BJ (cell line): ENCODE results near the gene RAD51D. TPM values are rescaled to one million over a fixed set of nuclear protein-coding genes. Genes with fewer than 3 reads are reported as not detected.
A peak's percentile ranks its signal among the peaks of the same experiment; 100 is the strongest.

Experiments used
- CTCF ChIA-PET: fragments of 350-600 bp; formaldehyde crosslinking; extraction: SDS; loops from one replicate; lab custom pipeline; 2021; ENCODE audit warnings: antibody characterized with exemption, inconsistent platforms; lab: Yijun Ruan, JAX
- POLR2A ChIA-PET: fragments of 300-600 bp; sonication (Branson Sonifier 250); formaldehyde crosslinking; extraction: SDS; loops from one replicate; lab custom pipeline; 2021; ENCODE audit warnings: antibody characterized with exemption; lab: Charles Lee
- DNase-seq: peaks from one replicate; pipeline ENCODE4 v3.0.0-alpha.2; 2011; ENCODE audit warnings: low read depth
- H3K27me3 ChIP-seq: 2 replicates; pipeline ENCODE4 v1.6.0; 2011; ENCODE audit warnings: low read length; ENCODE audit not compliant: control insufficient read depth, insufficient read depth
- H3K36me3 ChIP-seq: 2 replicates; pipeline ENCODE4 v1.5.1; 2011; ENCODE audit warnings: low read length; ENCODE audit not compliant: control insufficient read depth, insufficient read depth
- H3K4me3 ChIP-seq: 2 replicates; pipeline ENCODE4 v1.5.1; 2011; ENCODE audit warnings: low read depth, mild to moderate bottlenecking, control low read depth, low read length
- CTCF ChIP-seq: IDR thresholded peaks from 2 replicates; pipeline ENCODE4 v1.5.1; 2011; ENCODE audit warnings: low read depth, mild to moderate bottlenecking, control low read depth, inconsistent platforms, low read length, moderate library complexity; ENCODE audit not compliant: insufficient read depth
- polyA plus RNA-seq: library from polyadenylated mRNA; depleted of rRNA; stranded (reverse); fragments of >200 nt; gene quantifications from 2 replicates; pipeline ENCODE4 v1.2.3, GENCODE V29; 2011

RAD51D gene
- polyA plus RNA-seq, 1 experiment = 16.1 TPM

GRCh38 chr17:35087731-35088355 lies 31.8 kb downstream of the RAD51D start:
- ChIA-PET POLR2A (no interaction called here), CTCF (interaction anchor here (0.6 kb wide), 1 partner anchor 18 kb away, joined by 3 read pairs; no protein-coding TSS in a partner anchor)
- Histone ChIP-seq H3K27me3 (no peaks in the 10 kb centered on the region), H3K4me3 (peak overlapping the region; percentile 85), H3K36me3 (no peaks in the 10 kb centered on the region)
- no peak for DNase-seq
- no peak for TF ChIP-seq CTCF

GRCh38 chr17:35086931-35087573 lies 32.6 kb downstream of the RAD51D start:
- TF ChIP-seq CTCF = no peak
- CTCF ChIA-PET = interaction anchor here (0.6 to 1.1 kb wide), 3 partner anchors 12 to 28 kb away, joined by 3 to 5 read pairs (median 3); no protein-coding TSS in a partner anchor
- H3K27me3 ChIP-seq = no peaks in the 10 kb centered on the region
- H3K4me3 ChIP-seq = no peak overlapping the region
- H3K36me3 ChIP-seq = no peaks in the 10 kb centered on the region
- POLR2A ChIA-PET = no interaction called here
- no peak for DNase-seq

GRCh38 chr17:35086164-35086563 lies 33.5 kb downstream of the RAD51D start:
- ChIA-PET POLR2A (no interaction called here), CTCF (interaction anchor here (1.1 to 1.2 kb wide), 2 partner anchors 11 to 33 kb away, joined by 3 to 5 read pairs; no protein-coding TSS in a partner anchor)
- Histone ChIP-seq H3K27me3 (no peaks in the 10 kb centered on the region), H3K4me3 (no peak overlapping the region), H3K36me3 (no peaks in the 10 kb centered on the region)
- DNase-seq = no peak
- TF ChIP-seq CTCF = no peak

GRCh38 chr17:35084987-35085386 lies 34.7 kb downstream of the RAD51D start:
- Histone ChIP-seq H3K36me3 (no peaks in the 10 kb centered on the region), H3K27me3 (no peaks in the 10 kb centered on the region), H3K4me3 (no peak overlapping the region)
- ChIA-PET POLR2A (no interaction called here), CTCF (interaction anchor here (1.2 kb wide), 1 partner anchor 34 kb away, joined by 3 read pairs; no protein-coding TSS in a partner anchor)
- TF ChIP-seq CTCF = no peak
- no peak for DNase-seq

- no peaks in the 10 kb centered on the region for H3K27me3 ChIP-seq
- ChIA-PET POLR2A (no interaction called here), CTCF (interaction anchor here (0.6 to 1.6 kb wide), 2 partner anchors 15 to 17 kb away, joined by 3 to 4 read pairs; no protein-coding TSS in a partner anchor)
- DNase-seq = no peak
- no peak for TF ChIP-seq CTCF
- no peak overlapping the region for H3K4me3 ChIP-seq
- no peaks in the 10 kb centered on the region for H3K36me3 ChIP-seq
Observed at GRCh38 chr17:35083071-35083470, 36.6 kb downstream of the RAD51D start.
